BLaER1 (cell line): ENCODE measurements around the gene BTBD10.
A peak's percentile ranks its signal among the peaks of the same experiment; 100 is the strongest.

Experiments used
- H3K27ac ChIP-seq: shearing (Covaris generic); formaldehyde crosslinking; 2 replicates; pipeline ENCODE4 v1.8.1; 2022
- H3K27me3 ChIP-seq: shearing (Covaris generic); formaldehyde crosslinking; 2 replicates; pipeline ENCODE4 v1.8.1; 2022
- H3K36me3 ChIP-seq: shearing (Covaris generic); formaldehyde crosslinking; 2 replicates; pipeline ENCODE4 v1.8.1; 2022
- H3K4me1 ChIP-seq: shearing (Covaris generic); formaldehyde crosslinking; 2 replicates; pipeline ENCODE4 v1.8.1; 2022
- H3K4me2 ChIP-seq: shearing (Covaris generic); formaldehyde crosslinking; 2 replicates; pipeline ENCODE4 v1.8.1; 2022
- H3K4me3 ChIP-seq: shearing (Covaris generic); formaldehyde crosslinking; 2 replicates; pipeline ENCODE4 v1.8.1; 2022
- H3K9ac ChIP-seq: shearing (Covaris generic); formaldehyde crosslinking; 2 replicates; pipeline ENCODE4 v1.8.1; 2022
- H3K9me3 ChIP-seq: shearing (Covaris generic); formaldehyde crosslinking; 2 replicates; pipeline ENCODE4 v1.8.1; 2022
- H4K20me1 ChIP-seq: shearing (Covaris generic); formaldehyde crosslinking; 2 replicates; pipeline ENCODE4 v1.8.1; 2022
- Cebpa-rat ChIP-seq: shearing (Covaris generic); IDR thresholded peaks from 2 replicates; pipeline ENCODE4 v1.8.1; 2022

Gene BTBD10

DNA sequence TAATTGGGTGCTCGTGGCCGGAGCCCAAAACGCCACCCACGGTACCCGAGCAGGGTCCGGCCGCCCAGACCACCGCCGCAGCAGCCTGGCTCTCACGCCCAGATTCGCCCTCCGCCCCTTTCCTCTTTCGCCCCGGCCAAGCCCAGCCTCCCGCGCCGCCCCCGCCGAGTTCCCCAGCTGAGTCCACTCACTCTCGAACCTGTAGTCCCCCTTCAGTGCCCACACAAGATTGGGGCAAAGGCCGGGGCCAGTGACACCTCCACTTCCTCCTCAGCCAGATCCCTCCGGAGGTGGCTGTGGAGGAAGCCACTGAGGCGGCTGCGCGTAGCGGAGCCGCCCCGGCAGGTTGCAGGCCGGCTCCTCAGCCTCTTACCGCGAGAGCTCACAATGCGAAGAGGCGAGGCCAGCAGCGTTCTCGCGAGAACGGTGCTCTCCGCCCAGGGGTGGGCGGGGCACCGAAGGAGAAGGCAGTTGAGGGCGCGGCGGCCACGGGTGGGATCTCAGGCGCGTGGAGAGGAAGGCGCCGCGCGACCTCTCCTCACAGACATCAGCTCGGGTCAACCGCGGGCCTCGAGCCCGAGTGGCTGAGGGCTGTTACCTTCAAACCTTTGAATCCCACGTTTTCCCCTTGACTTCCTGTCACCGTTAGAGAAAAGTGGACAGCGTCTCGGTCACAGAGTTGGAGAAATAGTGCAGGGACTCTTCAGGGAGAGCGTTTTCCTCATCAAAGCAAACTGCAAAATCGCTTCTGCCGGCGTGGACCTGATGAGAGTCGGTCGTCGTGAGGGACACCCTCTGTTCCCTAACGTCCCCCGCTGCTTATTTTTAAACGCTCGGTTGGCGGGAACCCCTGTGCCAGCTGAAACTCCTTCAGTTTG, at the start of gene BTBD10:
Gene BTBD10 (minus strand): TSS at position 322 of the 878 bp plus-strand sequence. CDS start 18,098 bp downstream, outside the sequence.
- TF ChIP-seq Cebpa-rat, result no peak
- Histone ChIP-seq H4K20me1 (peaks cover 13% of the 10 kb centered on the region), H3K36me3 (peaks cover 11% of the 10 kb centered on the region; the same call in 1 of the 2 replicates), H3K9ac (peak within 1 kb of the TSS; percentile 88), H3K9me3 (no peaks in the 10 kb centered on the region), H3K4me2 (peak within 1 kb of the TSS; percentile 85), H3K27me3 (no peaks in the 10 kb centered on the region), H3K4me3 (peak within 1 kb of the TSS; percentile 96), H3K27ac (peak within 1 kb of the TSS; percentile 92), H3K4me1 (peaks cover 24% of the 10 kb centered on the region)

DNA sequence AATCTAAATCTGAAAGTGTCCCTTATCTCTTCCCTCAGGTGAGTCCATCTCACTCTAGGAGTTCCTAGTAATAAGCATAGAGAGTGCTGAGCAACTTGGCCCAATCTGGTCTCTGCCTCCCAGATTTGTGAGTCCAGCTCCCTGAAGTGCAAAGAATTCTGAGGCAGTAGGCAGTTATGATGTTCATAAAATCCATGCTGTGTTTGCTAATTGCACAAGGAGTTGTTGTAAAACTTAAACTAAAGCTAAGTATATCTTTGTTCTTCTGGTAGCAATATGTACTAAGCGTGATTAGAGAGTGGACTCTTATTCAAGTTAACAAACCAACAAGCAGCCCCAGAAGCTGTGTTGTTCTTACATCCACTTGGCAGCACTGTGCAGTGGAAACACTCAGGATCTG, 40.4 kb upstream of the BTBD10 start:
- H3K4me3 ChIP-seq, result no peak overlapping the region

DNA sequence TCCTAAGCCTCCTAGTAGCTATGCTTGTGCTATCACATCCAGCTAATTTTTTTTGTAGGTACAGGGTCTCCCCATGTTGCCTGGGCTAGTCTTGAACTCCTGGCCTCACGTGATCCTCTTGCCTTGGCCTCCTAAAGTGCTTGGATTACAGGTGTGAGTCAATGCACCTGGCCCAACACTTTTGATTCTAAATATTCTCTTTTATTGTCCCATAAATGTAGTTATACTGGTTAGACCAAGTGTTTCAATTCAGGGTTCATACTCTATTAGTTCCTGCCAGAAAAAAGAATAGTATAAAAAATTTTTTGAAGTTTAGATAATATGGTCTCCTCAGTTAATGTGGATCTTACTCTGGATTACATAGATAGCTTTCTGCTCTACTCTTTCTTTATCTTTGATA, 39.5 kb upstream of the BTBD10 start:
- no peaks in the 10 kb centered on the region for H4K20me1 ChIP-seq
- H3K4me2 ChIP-seq, result no peak overlapping the region
- H3K27ac ChIP-seq, result no peak overlapping the region
- TF ChIP-seq Cebpa-rat, result no peak
- no peaks in the 10 kb centered on the region for H3K4me1 ChIP-seq
- no peak overlapping the region for H3K9ac ChIP-seq
- H3K4me3 ChIP-seq, result no peak overlapping the region
- no peaks in the 10 kb centered on the region for H3K27me3 ChIP-seq
- H3K9me3 ChIP-seq, result no peaks in the 10 kb centered on the region
- no peaks in the 10 kb centered on the region for H3K36me3 ChIP-seq

More for the DNA sequence above, 40.4 kb upstream of the BTBD10 start:
- Histone ChIP-seq H3K4me1 (no peaks in the 10 kb centered on the region), H3K27me3 (no peaks in the 10 kb centered on the region), H3K4me2 (no peak overlapping the region), H3K9ac (no peak overlapping the region), H3K36me3 (no peaks in the 10 kb centered on the region), H4K20me1 (no peaks in the 10 kb centered on the region), H3K27ac (no peak overlapping the region), H3K9me3 (no peaks in the 10 kb centered on the region)
- no peak for TF ChIP-seq Cebpa-rat

DNA sequence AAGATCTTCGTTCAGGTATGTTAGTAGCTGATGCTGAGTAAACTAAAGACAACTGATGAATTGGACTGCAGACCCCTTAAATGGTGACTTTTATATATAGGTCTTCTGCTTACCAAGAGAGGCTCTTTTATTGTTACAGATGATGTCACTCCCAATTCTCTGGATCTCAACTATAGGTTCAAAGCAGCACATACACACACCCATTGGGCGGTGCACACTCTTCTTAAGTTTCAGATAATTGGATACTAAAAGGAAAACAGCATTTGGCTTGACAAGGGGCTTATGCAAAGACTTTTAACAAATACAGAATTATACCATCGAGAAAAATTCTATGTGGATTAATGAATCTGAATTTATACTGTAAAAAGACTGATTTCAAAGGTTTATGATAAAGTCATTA, 32.9 kb upstream of the BTBD10 start, which contains the start of gene PTH:
Gene PTH (minus strand): TSS at position 69 of the 400 bp plus-strand sequence. CDS start 3,142 bp downstream, outside the sequence.
- TF ChIP-seq Cebpa-rat, result no peak
- Histone ChIP-seq H3K4me2 (no peak within 1 kb of the TSS), H3K9ac (no peak within 1 kb of the TSS), H3K4me1 (no peaks in the 10 kb centered on the region), H3K27ac (no peak within 1 kb of the TSS), H3K27me3 (no peaks in the 10 kb centered on the region), H3K4me3 (no peak within 1 kb of the TSS), H4K20me1 (no peaks in the 10 kb centered on the region), H3K36me3 (no peaks in the 10 kb centered on the region), H3K9me3 (no peaks in the 10 kb centered on the region)

DNA sequence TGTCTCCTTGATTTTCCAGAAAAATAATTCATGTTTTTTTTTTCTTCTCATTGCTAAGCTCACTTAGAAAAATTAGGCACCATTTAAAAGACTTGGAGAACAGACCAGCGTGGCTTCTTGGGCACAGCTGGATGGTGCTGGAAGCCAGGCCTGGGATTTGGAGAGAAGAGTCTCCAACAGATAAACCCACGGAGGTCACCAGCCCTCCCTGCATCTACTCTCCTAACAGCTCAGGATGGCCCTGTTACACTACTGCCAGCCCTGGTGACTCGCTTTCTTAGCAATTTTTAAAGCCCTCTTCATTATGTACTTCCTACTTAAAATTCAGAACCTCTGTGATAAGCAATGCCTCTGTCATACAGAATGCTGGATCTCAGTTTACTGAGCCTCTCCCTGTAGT, 31.0 kb upstream of the BTBD10 start:
- H3K4me1 ChIP-seq, result no peaks in the 10 kb centered on the region
- H3K4me3 ChIP-seq, result no peak overlapping the region
- no peak overlapping the region for H3K9ac ChIP-seq
- H3K36me3 ChIP-seq, result no peaks in the 10 kb centered on the region
- no peak for TF ChIP-seq Cebpa-rat
- no peaks in the 10 kb centered on the region for H4K20me1 ChIP-seq
- no peaks in the 10 kb centered on the region for H3K9me3 ChIP-seq
- no peak overlapping the region for H3K4me2 ChIP-seq
- H3K27ac ChIP-seq, result no peak overlapping the region
- H3K27me3 ChIP-seq, result no peaks in the 10 kb centered on the region

DNA sequence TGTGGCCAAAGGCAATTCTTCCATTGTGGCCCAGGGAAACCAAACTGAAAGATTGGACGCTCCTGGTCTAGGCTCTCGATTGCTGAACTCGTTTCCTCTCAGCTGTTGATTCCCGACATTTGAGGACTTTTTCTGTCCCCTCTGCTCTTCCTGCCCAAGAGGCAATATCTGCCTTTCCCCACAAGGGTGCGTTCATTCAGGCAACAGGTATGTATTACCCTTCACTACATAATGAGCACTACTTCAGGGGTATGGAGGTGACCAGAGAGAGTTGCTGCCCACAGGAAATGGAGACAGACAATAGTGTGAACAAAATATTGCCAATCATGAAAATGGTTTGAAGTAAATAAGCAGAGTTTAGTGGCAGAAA, 24.6 kb upstream of the BTBD10 start:
- Histone ChIP-seq H3K4me2 (peak overlapping the region; percentile 15; the same call in 1 of the 2 replicates), H3K9me3 (peaks cover 20% of the 10 kb centered on the region), H3K27me3 (no peaks in the 10 kb centered on the region; the same call in 1 of the 2 replicates), H3K36me3 (no peaks in the 10 kb centered on the region), H4K20me1 (no peaks in the 10 kb centered on the region), H3K9ac (no peak overlapping the region), H3K4me1 (no peaks in the 10 kb centered on the region), H3K27ac (no peak overlapping the region), H3K4me3 (0 out of 2 replicates have a peak overlapping the region, but pooled peaks have one; percentile 10)
- no peak for TF ChIP-seq Cebpa-rat

DNA sequence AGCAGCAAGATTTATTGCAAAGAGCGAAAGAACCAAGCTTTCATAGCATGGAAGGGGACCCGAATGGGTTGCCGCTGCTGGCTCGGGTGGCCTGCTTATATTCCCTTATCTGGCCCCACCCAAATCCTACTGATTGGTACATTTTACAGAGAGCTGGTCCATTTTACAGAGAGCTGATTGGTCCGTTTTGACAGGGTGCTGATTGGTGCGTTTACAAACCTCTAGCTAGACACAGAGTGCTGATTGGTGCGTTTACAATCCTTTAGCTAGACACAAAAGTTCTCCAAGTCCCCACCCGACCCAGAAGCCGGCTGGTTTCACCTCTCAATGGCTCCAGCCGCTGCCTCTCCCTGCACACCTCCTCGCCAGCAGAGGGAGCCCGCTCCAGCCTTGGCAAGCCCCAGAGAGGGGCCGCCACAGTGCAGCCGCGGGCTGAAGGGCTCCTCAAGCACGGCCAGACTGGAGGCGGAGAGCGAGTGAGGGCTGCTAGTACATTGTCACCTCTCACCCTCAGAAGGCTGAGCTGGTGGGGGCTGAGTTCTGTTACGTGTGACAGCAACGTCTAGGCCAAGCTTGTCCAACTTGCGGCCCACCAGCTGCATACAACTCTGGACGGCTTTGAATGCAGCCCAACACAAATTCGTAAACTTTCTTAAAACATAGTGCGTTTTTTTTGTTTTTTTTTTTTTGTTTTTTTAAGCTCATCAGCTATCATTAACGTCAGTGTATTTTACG, 24.1 kb upstream of the BTBD10 start:
- Histone ChIP-seq H3K4me3 (0 out of 2 replicates have a peak overlapping the region, but pooled peaks have one; percentile 10), H3K9ac (no peak overlapping the region)

DNA sequence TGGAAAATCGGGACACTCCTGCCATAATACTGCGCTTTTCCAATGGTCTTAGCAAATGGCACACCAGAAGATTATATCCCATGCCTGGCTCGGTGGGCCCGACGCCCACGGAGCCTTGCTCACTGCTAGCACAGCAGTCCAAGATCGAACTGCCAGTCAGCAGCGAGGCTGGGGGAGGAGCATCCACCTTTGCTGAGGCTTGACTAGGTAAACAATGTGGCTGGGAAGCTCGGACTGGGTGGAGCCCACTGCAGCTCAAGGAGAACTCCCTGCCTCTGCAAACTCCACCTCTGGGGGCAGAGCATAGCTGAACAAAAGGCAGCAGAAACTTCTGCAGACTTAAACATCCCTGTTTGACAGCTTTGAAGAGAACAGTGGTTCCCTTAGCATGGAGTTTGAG, 17.2 kb upstream of the BTBD10 start:
- H3K27me3 ChIP-seq, result no peaks in the 10 kb centered on the region
- H3K9ac ChIP-seq, result no peak overlapping the region
- no peak overlapping the region for H3K27ac ChIP-seq
- H3K4me3 ChIP-seq, result no peak overlapping the region
- H3K4me1 ChIP-seq, result no peaks in the 10 kb centered on the region
- peaks cover 11% of the 10 kb centered on the region for H3K9me3 ChIP-seq
- TF ChIP-seq Cebpa-rat, result no peak
- H3K4me2 ChIP-seq, result no peak overlapping the region
- no peaks in the 10 kb centered on the region for H3K36me3 ChIP-seq
- no peaks in the 10 kb centered on the region for H4K20me1 ChIP-seq

More for the DNA sequence above, 24.1 kb upstream of the BTBD10 start:
- H3K27ac ChIP-seq, result no peak overlapping the region
- H3K9me3 ChIP-seq, result peaks cover 20% of the 10 kb centered on the region
- no peak for TF ChIP-seq Cebpa-rat
- no peaks in the 10 kb centered on the region for H4K20me1 ChIP-seq
- H3K36me3 ChIP-seq, result no peaks in the 10 kb centered on the region
- no peaks in the 10 kb centered on the region for H3K4me1 ChIP-seq
- no peaks in the 10 kb centered on the region; the same call in 1 of the 2 replicates for H3K27me3 ChIP-seq
- peak overlapping the region; percentile 15 for H3K4me2 ChIP-seq

DNA sequence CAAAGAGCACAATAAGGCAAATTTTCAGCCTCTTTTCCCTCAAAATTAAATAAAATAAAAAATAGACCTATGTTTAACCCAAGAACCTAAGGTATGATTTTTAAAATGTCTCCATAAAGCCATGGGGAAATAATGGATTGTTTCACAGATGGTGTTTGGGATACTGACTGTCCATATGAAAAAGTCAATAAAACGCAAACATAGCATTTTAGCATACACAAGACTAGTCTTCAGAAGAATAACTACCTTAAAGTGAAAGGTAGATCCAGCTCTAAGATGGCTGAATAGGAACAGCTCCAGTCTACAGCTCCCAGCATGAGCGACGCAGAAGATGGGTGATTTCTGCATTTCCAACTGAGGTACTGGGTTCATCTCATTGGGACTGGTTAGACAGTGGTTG, 16.7 kb upstream of the BTBD10 start:
- Histone ChIP-seq H3K4me3 (no peak overlapping the region), H3K9me3 (peaks cover 6% of the 10 kb centered on the region), H4K20me1 (no peaks in the 10 kb centered on the region), H3K36me3 (no peaks in the 10 kb centered on the region), H3K27ac (no peak overlapping the region), H3K27me3 (no peaks in the 10 kb centered on the region), H3K9ac (no peak overlapping the region), H3K4me1 (no peaks in the 10 kb centered on the region), H3K4me2 (no peak overlapping the region)
- no peak for TF ChIP-seq Cebpa-rat

DNA sequence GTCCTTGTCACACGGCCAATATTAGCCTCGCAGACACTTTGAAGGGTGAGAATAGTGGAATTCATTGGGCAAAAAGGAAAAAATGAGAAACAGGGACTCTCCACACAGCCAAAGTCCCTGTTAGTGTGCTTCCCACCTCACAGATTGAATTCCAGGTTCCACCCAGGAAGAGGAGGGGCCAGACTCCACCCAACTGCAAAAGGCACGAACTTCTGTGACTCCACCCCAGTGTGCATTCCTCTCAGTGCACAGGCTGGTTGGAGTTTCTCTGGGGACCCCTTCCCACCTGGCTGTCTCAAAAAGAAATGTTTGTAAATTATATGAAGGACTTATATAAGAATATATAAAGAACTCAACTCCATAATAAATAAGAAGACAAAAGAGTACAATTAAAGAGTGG, 12.1 kb upstream of the BTBD10 start:
- no peak for TF ChIP-seq Cebpa-rat
- Histone ChIP-seq H3K36me3 (no peaks in the 10 kb centered on the region), H3K4me3 (no peak overlapping the region), H3K27me3 (no peaks in the 10 kb centered on the region), H3K4me1 (no peaks in the 10 kb centered on the region), H3K9me3 (no peaks in the 10 kb centered on the region), H3K27ac (no peak overlapping the region), H3K4me2 (no peak overlapping the region), H3K9ac (no peak overlapping the region), H4K20me1 (no peaks in the 10 kb centered on the region)
